HEK293 (cell line): Measurements from ENCODE around the gene PDZD4.

ENCODE experiments used
- BCL11A ChIP-seq: fragments of 450-650 bp; formaldehyde crosslinking; IDR thresholded peaks from 2 replicates; pipeline ENCODE4 v1.5.1; 2016; ENCODE audit warnings: low read depth, missing biosample characterization, missing genetic modification characterization
- GLI4 ChIP-seq: fragments of 450-650 bp; formaldehyde crosslinking; IDR thresholded peaks from 2 replicates; pipeline ENCODE4 v1.5.1; 2016; ENCODE audit warnings: missing biosample characterization, missing genetic modification characterization
- GLIS1 ChIP-seq: fragments of 450-650 bp; formaldehyde crosslinking; IDR thresholded peaks from 2 replicates; pipeline ENCODE4 v1.5.1; 2016; ENCODE audit warnings: missing biosample characterization, missing genetic modification characterization
- HOXC10 ChIP-seq: sonication (generic); formaldehyde crosslinking; IDR thresholded peaks from 2 replicates; pipeline ENCODE4 v1.8.1; 2023; ENCODE audit warnings: mild to moderate bottlenecking, missing genetic modification reagents
- KLF16 ChIP-seq: fragments of 450-650 bp; formaldehyde crosslinking; IDR thresholded peaks from 2 replicates; pipeline ENCODE4 v1.5.1; 2017; ENCODE audit warnings: missing biosample characterization, missing genetic modification characterization
- KLF7 ChIP-seq: fragments of 450-650 bp; formaldehyde crosslinking; IDR thresholded peaks from 2 replicates; pipeline ENCODE4 v1.5.1; 2016; ENCODE audit warnings: missing biosample characterization, missing genetic modification characterization, borderline replicate concordance
- MEIS1 ChIP-seq: sonication (generic); formaldehyde crosslinking; IDR thresholded peaks from 2 replicates; pipeline ENCODE4 v1.8.1; 2022; ENCODE audit warnings: missing genetic modification reagents, mild to moderate bottlenecking, borderline replicate concordance
- PRDM1 ChIP-seq: fragments of 450-650 bp; formaldehyde crosslinking; IDR thresholded peaks from 2 replicates; pipeline ENCODE4; 2016; ENCODE audit warnings: missing biosample characterization, missing genetic modification characterization
- PRDM6 ChIP-seq: fragments of 450-650 bp; formaldehyde crosslinking; IDR thresholded peaks from 2 replicates; pipeline ENCODE4 v1.5.1; 2017; ENCODE audit warnings: missing biosample characterization, missing genetic modification characterization
- RBAK ChIP-seq: fragments of 450-650 bp; formaldehyde crosslinking; IDR thresholded peaks from 2 replicates; pipeline ENCODE4 v1.5.1; 2016; ENCODE audit warnings: missing biosample characterization, missing genetic modification characterization
- SCRT1 ChIP-seq: fragments of 450-650 bp; formaldehyde crosslinking; IDR thresholded peaks from 2 replicates; pipeline ENCODE4 v1.5.1; 2016; ENCODE audit warnings: missing biosample characterization, missing genetic modification characterization, borderline replicate concordance
- SETDB1 ChIP-seq: IDR thresholded peaks from one replicate; pipeline ENCODE4 v1.6.1; 2017; ENCODE audit warnings: mild to moderate bottlenecking, low read length, moderate library complexity, mixed read lengths; ENCODE audit not compliant: insufficient read length
- SP2 ChIP-seq: fragments of 450-650 bp; formaldehyde crosslinking; IDR thresholded peaks from 2 replicates; pipeline ENCODE4 v1.5.1; 2016; ENCODE audit warnings: missing biosample characterization, missing genetic modification characterization
- TRIM28 ChIP-seq: IDR thresholded peaks from 2 replicates; pipeline ENCODE4 v1.6.1; 2011; ENCODE audit warnings: low read length, control low read depth, borderline replicate concordance
- ZBTB20 ChIP-seq: fragments of 450-650 bp; formaldehyde crosslinking; IDR thresholded peaks from 2 replicates; pipeline ENCODE4 v1.5.1; 2016; ENCODE audit warnings: missing biosample characterization, missing genetic modification characterization
- ZBTB21 ChIP-seq: fragments of 450-650 bp; formaldehyde crosslinking; IDR thresholded peaks from 2 replicates; pipeline ENCODE4 v1.5.1; 2017; ENCODE audit warnings: missing biosample characterization, missing genetic modification characterization
- ZBTB26 ChIP-seq: fragments of 450-650 bp; formaldehyde crosslinking; optimal IDR thresholded peaks from 2 replicates; pipeline ENCODE3; 2016; ENCODE audit warnings: missing biosample characterization, mild to moderate bottlenecking, missing genetic modification characterization
- ZBTB7A ChIP-seq: fragments of 450-650 bp; formaldehyde crosslinking; IDR thresholded peaks from 2 replicates; pipeline ENCODE4 v1.5.1; 2016; ENCODE audit warnings: low read depth, missing biosample characterization, missing genetic modification characterization
- ZNF138 ChIP-seq: fragments of 450-650 bp; formaldehyde crosslinking; IDR thresholded peaks from 2 replicates; pipeline ENCODE4 v1.5.1; 2016; ENCODE audit warnings: missing biosample characterization, missing genetic modification characterization, borderline replicate concordance
- ZNF140 ChIP-seq: fragments of 450-650 bp; formaldehyde crosslinking; IDR thresholded peaks from 2 replicates; pipeline ENCODE4 v1.5.1; 2016; ENCODE audit warnings: missing biosample characterization, missing genetic modification characterization
- ZNF148 ChIP-seq: fragments of 450-650 bp; formaldehyde crosslinking; IDR thresholded peaks from 2 replicates; pipeline ENCODE4 v1.5.0; 2017; ENCODE audit warnings: missing biosample characterization, missing genetic modification characterization, borderline replicate concordance
- ZNF174 ChIP-seq: fragments of 450-650 bp; formaldehyde crosslinking; IDR thresholded peaks from 2 replicates; pipeline ENCODE4 v1.5.0; 2017; ENCODE audit warnings: missing biosample characterization, mild to moderate bottlenecking, missing genetic modification characterization
- ZNF335 ChIP-seq: fragments of 450-650 bp; formaldehyde crosslinking; conservative IDR thresholded peaks from 2 replicates; pipeline ENCODE4 v1.5.1; 2016; ENCODE audit warnings: missing biosample characterization, missing genetic modification characterization
- ZNF391 ChIP-seq: fragments of 450-650 bp; formaldehyde crosslinking; IDR thresholded peaks from 2 replicates; pipeline ENCODE4 v1.5.1; 2016; ENCODE audit warnings: low read depth, missing biosample characterization, missing genetic modification characterization, borderline replicate concordance
- ZNF398 ChIP-seq: fragments of 450-650 bp; formaldehyde crosslinking; IDR thresholded peaks from 2 replicates; pipeline ENCODE4 v1.5.1; 2017; ENCODE audit warnings: missing biosample characterization, missing genetic modification characterization
- ZNF404 ChIP-seq: fragments of 450-650 bp; formaldehyde crosslinking; IDR thresholded peaks from 2 replicates; pipeline ENCODE4 v1.5.1; 2017; ENCODE audit warnings: missing biosample characterization, missing genetic modification characterization
- ZNF549 ChIP-seq: fragments of 450-650 bp; IDR thresholded peaks from 2 replicates; pipeline ENCODE4 v1.5.1; 2018; ENCODE audit warnings: missing biosample characterization, missing genetic modification characterization, mild to moderate bottlenecking, inconsistent platforms, moderate library complexity
- ZNF580 ChIP-seq: fragments of 450-650 bp; formaldehyde crosslinking; IDR thresholded peaks from 2 replicates; pipeline ENCODE4 v1.5.1; 2016; ENCODE audit warnings: missing biosample characterization, missing genetic modification characterization
- ZNF600 ChIP-seq: fragments of 450-650 bp; formaldehyde crosslinking; IDR thresholded peaks from 2 replicates; pipeline ENCODE4 v1.5.1; 2016; ENCODE audit warnings: missing biosample characterization, missing genetic modification characterization
- ZNF677 ChIP-seq: fragments of 450-650 bp; IDR thresholded peaks from 2 replicates; pipeline ENCODE4 v1.5.0; 2018; ENCODE audit warnings: missing biosample characterization, mild to moderate bottlenecking, missing genetic modification characterization, moderate library complexity
- ZNF76 ChIP-seq: fragments of 450-650 bp; formaldehyde crosslinking; IDR thresholded peaks from 2 replicates; pipeline ENCODE4; 2016; ENCODE audit warnings: low read depth, missing biosample characterization, missing genetic modification characterization, borderline replicate concordance
- ZNF777 ChIP-seq: fragments of 450-650 bp; formaldehyde crosslinking; IDR thresholded peaks from 2 replicates; pipeline ENCODE4 v1.5.1; 2017; ENCODE audit warnings: missing biosample characterization, missing genetic modification characterization, borderline replicate concordance
- ZNF830 ChIP-seq: fragments of 450-650 bp; IDR thresholded peaks from 2 replicates; pipeline ENCODE4 v1.5.0; 2018; ENCODE audit warnings: missing biosample characterization, missing genetic modification characterization, low read depth, mild to moderate bottlenecking, moderate library complexity
- ZSCAN30 ChIP-seq: fragments of 450-650 bp; IDR thresholded peaks from 2 replicates; pipeline ENCODE4 v1.5.1; 2018; ENCODE audit warnings: missing biosample characterization, mild to moderate bottlenecking, missing genetic modification characterization, moderate library complexity

PDZD4 gene

GRCh38 chrX:153766098-153766817 is 64.1 kb downstream of the PDZD4 start (continued):
- no peak for TF ChIP-seq RBAK
- TF ChIP-seq ZBTB26: peak; percentile 45
- peak; percentile 56 for TF ChIP-seq ZNF335 (tag by site-specific recombination)
- no peak for TF ChIP-seq KLF7 (tag by site-specific recombination)
- no peak for TF ChIP-seq HOXC10 (CRISPR knock-in tag)
- TF ChIP-seq ZBTB21 (tag by site-specific recombination): no peak
- TF ChIP-seq ZNF404 (tag by site-specific recombination): no peak
- TF ChIP-seq PRDM6 (tag by site-specific recombination): no peak
- peak; percentile 57; the same call in 1 of the 2 replicates for TF ChIP-seq ZNF600 (tag by site-specific recombination)
- peak; percentile 38; the same call in 1 of the 2 replicates for TF ChIP-seq SP2
- TF ChIP-seq TRIM28: no peak
- no peak for TF ChIP-seq GLI4 (tag by site-specific recombination)
- TF ChIP-seq ZNF398 (tag by site-specific recombination): peak; percentile 95
- no peak for TF ChIP-seq ZNF777 (tag by site-specific recombination)
- TF ChIP-seq ZNF549 (tag by site-specific recombination): no peak
- TF ChIP-seq ZNF391: no peak
- TF ChIP-seq ZNF830: no peak
- TF ChIP-seq KLF16 (tag by site-specific recombination): no peak
- no peak for TF ChIP-seq ZNF677 (tag by site-specific recombination)
- no peak for TF ChIP-seq MEIS1 (CRISPR knock-in tag)
- no peak for TF ChIP-seq ZSCAN30 (tag by site-specific recombination)
- TF ChIP-seq SCRT1 (tag by site-specific recombination): no peak
- TF ChIP-seq BCL11A (tag by site-specific recombination): peak; percentile 59; the same call in 1 of the 2 replicates
- no peak for TF ChIP-seq ZNF174 (tag by site-specific recombination)
- TF ChIP-seq ZBTB20 (tag by site-specific recombination): peak; percentile 35; the same call in 1 of the 2 replicates
- no peak for TF ChIP-seq ZBTB7A (tag by site-specific recombination)
- no peak for TF ChIP-seq ZNF580 (tag by site-specific recombination)
- no peak for TF ChIP-seq ZNF76 (tag by site-specific recombination)
- no peak for TF ChIP-seq PRDM1 (tag by site-specific recombination)
- TF ChIP-seq SETDB1: no peak
- peak; percentile 70 for TF ChIP-seq GLIS1 (tag by site-specific recombination)
- no peak for TF ChIP-seq ZNF148
- TF ChIP-seq ZNF138 (tag by site-specific recombination): no peak
- no peak for TF ChIP-seq ZNF140 (tag by site-specific recombination)
